ENCODE measurements around the gene TCFL5. TPM values are rescaled to one million over a fixed set of nuclear protein-coding genes. Genes with fewer than 3 reads are reported as not detected.

TCFL5 gene
- total RNA-seq, 1 donor from 2014 or later: 12.8 TPM

GRCh38 chr20:62824476-62825332 is 36.9 kb downstream of the TCFL5 start:
- peak overlapping the region; percentile 44 for H3K4me3 Mint-ChIP-seq (ENCODE audit: unreplicated experiment)
- peaks cover 11% of the 10 kb centered on the region for H3K4me1 Mint-ChIP-seq (ENCODE audit: unreplicated experiment)
- H3K27me3 Mint-ChIP-seq (ENCODE audit: unreplicated experiment): no peaks in the 10 kb centered on the region
- TF ChIP-seq, protein P1, sequence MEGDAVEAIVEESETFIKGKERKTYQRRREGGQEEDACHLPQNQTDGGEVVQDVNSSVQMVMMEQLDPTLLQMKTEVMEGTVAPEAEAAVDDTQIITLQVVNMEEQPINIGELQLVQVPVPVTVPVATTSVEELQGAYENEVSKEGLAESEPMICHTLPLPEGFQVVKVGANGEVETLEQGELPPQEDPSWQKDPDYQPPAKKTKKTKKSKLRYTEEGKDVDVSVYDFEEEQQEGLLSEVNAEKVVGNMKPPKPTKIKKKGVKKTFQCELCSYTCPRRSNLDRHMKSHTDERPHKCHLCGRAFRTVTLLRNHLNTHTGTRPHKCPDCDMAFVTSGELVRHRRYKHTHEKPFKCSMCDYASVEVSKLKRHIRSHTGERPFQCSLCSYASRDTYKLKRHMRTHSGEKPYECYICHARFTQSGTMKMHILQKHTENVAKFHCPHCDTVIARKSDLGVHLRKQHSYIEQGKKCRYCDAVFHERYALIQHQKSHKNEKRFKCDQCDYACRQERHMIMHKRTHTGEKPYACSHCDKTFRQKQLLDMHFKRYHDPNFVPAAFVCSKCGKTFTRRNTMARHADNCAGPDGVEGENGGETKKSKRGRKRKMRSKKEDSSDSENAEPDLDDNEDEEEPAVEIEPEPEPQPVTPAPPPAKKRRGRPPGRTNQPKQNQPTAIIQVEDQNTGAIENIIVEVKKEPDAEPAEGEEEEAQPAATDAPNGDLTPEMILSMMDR (IDR thresholded peaks at IDR 0.05): no peak
- H3K9me3 Mint-ChIP-seq (ENCODE audit: unreplicated experiment): no peaks in the 10 kb centered on the region
- no peak overlapping the region for H3K27ac Mint-ChIP-seq (ENCODE audit: unreplicated experiment)
- no peaks in the 10 kb centered on the region for H3K36me3 Mint-ChIP-seq (ENCODE audit: unreplicated experiment)
- DNase-seq (ENCODE audit: extremely low spot score, unreplicated experiment): no peak

GRCh38 chr20:62823688-62824475 is 37.7 kb downstream of the TCFL5 start:
- H3K9me3 Mint-ChIP-seq (ENCODE audit: unreplicated experiment): no peaks in the 10 kb centered on the region
- no peak overlapping the region for H3K4me3 Mint-ChIP-seq (ENCODE audit: unreplicated experiment)
- no peak overlapping the region for H3K27ac Mint-ChIP-seq (ENCODE audit: unreplicated experiment)
- no peaks in the 10 kb centered on the region for H3K27me3 Mint-ChIP-seq (ENCODE audit: unreplicated experiment)
- H3K36me3 Mint-ChIP-seq (ENCODE audit: unreplicated experiment): no peaks in the 10 kb centered on the region
- peaks cover 18% of the 10 kb centered on the region for H3K4me1 Mint-ChIP-seq (ENCODE audit: unreplicated experiment)
- no peak for DNase-seq (ENCODE audit: extremely low spot score, unreplicated experiment)
- TF ChIP-seq, protein P1 (IDR thresholded peaks at IDR 0.05): no peak

DNA sequence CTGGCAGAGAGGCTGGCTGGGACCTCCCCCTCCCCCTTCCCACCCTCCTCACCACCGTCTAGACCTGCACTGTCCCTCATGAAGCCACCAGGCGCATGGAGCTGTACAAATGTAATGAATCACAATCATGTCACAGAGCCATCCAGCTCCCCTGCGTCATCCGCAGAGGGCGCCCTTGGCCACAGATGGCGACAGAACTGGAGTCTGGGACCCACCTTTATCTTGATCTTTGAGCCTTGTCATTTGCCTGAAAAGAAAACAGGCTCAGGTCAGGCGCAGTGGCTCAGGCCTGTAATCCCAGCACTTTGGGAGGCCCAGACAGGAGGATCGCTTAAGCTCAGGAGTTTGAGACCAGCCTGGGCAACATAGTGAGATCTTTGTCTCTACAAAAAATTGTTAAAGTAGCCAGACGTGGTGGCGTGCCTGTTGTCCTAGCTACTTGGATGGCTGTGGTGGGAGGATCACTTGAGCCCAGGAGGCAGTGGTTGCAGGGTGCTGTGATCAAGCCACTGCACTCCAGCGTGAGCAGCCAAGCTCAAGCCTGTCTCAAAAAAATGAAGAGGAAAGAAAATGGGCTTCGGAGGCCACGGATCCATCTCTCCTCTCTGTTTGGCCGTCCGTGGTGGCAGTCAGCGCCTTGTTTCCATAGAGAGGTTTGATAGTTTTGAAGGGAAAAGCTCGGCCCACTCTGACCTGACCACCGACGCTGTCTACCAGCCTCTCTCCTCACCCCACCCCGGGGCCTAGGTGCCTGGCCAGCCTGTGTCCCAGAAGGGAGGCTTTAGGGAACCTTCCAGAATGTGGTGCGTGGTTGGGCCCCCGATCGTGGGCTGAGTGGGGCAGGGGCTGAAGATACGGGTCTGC is 38.6 kb downstream of the TCFL5 start:
- Mint-ChIP-seq H3K27ac (ENCODE audit: unreplicated experiment) (no peak overlapping the region), H3K27me3 (ENCODE audit: unreplicated experiment) (no peaks in the 10 kb centered on the region), H3K4me3 (ENCODE audit: unreplicated experiment) (no peak overlapping the region), H3K9me3 (ENCODE audit: unreplicated experiment) (no peaks in the 10 kb centered on the region), H3K4me1 (ENCODE audit: unreplicated experiment) (peaks cover 26% of the 10 kb centered on the region), H3K36me3 (ENCODE audit: unreplicated experiment) (no peaks in the 10 kb centered on the region)
- TF ChIP-seq, protein P1 (IDR thresholded peaks at IDR 0.05): peak; percentile 36
- no peak for DNase-seq (ENCODE audit: extremely low spot score, unreplicated experiment)

DNA sequence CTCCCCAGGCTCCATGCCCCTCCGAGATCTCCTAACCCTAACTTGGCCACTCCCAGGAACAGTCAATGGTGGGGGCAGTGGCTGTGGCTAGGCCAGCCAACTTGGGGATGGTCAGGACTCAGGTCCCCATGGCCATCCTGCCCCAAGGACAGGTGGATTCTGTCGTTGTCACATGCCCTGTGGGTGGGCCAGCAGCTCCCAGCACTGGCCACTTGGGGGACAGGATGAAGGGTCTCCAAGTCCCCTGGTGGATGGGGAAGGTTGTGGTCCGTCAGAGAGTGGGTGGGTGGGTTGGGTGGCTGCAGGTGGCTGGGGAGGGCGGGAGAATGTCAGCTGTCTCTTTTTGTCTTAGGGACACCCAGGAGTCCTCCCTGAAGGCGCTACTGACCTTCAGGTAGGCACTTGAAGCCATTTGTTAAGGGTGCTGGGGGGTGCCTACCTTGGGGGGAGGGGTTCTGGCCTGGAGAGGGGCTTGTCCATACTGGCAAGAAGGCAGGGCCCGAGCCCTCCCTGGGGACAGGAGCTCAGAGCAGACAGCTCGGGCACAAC is 39.3 kb downstream of the TCFL5 start:
- no peak for DNase-seq (ENCODE audit: extremely low spot score, unreplicated experiment)
- Mint-ChIP-seq H3K4me1 (ENCODE audit: unreplicated experiment) (peaks cover 30% of the 10 kb centered on the region), H3K27ac (ENCODE audit: unreplicated experiment) (no peak overlapping the region), H3K27me3 (ENCODE audit: unreplicated experiment) (no peaks in the 10 kb centered on the region), H3K9me3 (ENCODE audit: unreplicated experiment) (no peaks in the 10 kb centered on the region), H3K4me3 (ENCODE audit: unreplicated experiment) (no peak overlapping the region), H3K36me3 (ENCODE audit: unreplicated experiment) (no peaks in the 10 kb centered on the region)
- TF ChIP-seq, protein P1 (IDR thresholded peaks at IDR 0.05): no peak

Data from osteocyte (in vitro differentiated cells).